ENCODE results near the gene TF. TPM values are rescaled to one million over a fixed set of nuclear protein-coding genes. Genes with fewer than 3 reads are reported as not detected.

Gene TF
- polyA plus RNA-seq, 1 donor (not counting 4 experiments of a cell fraction or from before 2014, with no cell fraction given), result 0.30 TPM

- H3K4me3 ChIP-seq (ENCODE audit: control insufficient read depth in 2 of 3, extremely low read depth in 1 of 3, insufficient read depth in 2 of 3, low read depth in 1 of 3, low read length in 3 of 3), result no peak overlapping the region
- dilution Hi-C loops (cut with MboI; ENCODE audit: extremely low pct_ligation_motif_present, low sequenced_read_pairs), result no loop called here
- H3K27me3 ChIP-seq (ENCODE audit: control insufficient read depth, extremely low read depth, insufficient read depth, low read length), result peaks cover 9% of the 10 kb centered on the region
- no peaks in the 10 kb centered on the region for H3K36me3 ChIP-seq (ENCODE audit: control insufficient read depth in 2 of 2, extremely low read depth in 1 of 2, insufficient read depth in 2 of 2, low read length in 2 of 2)
- H2AFZ ChIP-seq (ENCODE audit: control insufficient read depth, low read length), result no peak overlapping the region
- H3K4me2 ChIP-seq (ENCODE audit: control insufficient read depth, extremely low read depth, insufficient read depth, low read depth, low read length), result no peak overlapping the region
- no peak overlapping the region for H3K9ac ChIP-seq (ENCODE audit: control insufficient read depth, extremely low read depth, insufficient read depth, low read length)
- no peaks in the 10 kb centered on the region for H3K9me1 ChIP-seq (ENCODE audit: control insufficient read depth, extremely low read depth, insufficient read depth, low read length)
- DNase-seq (ENCODE audit: low read depth, low spot score) (no peak), FAIRE-seq (no peak)
- TF ChIP-seq EZH2 (IDR thresholded peaks at IDR 0.05; ENCODE audit: low read length) (no peak), CTCF (optimal IDR thresholded peaks at IDR 0.05 in 1 of 3, IDR thresholded peaks at IDR 0.05 in 1 of 3, conservative IDR thresholded peaks at IDR 0.05 in 1 of 3; ENCODE audit: extremely low read depth in 1 of 3, insufficient read depth in 2 of 3, low read length in 3 of 3) (no peak)
- H4K20me1 ChIP-seq (ENCODE audit: control insufficient read depth, extremely low read depth, insufficient read depth, low read length), result no peaks in the 10 kb centered on the region
- no peak overlapping the region for H3K27ac ChIP-seq (ENCODE audit: control insufficient read depth, insufficient read depth, low read length)
- no peaks in the 10 kb centered on the region for H3K79me2 ChIP-seq (ENCODE audit: control insufficient read depth, insufficient read depth, low read length)
- H3K9me3 ChIP-seq (ENCODE audit: control insufficient read depth, low read depth, low read length), result no peaks in the 10 kb centered on the region
- peaks cover 3% of the 10 kb centered on the region for H3K4me1 ChIP-seq (ENCODE audit: control insufficient read depth, extremely low read depth, insufficient read depth, low read length)
Measured at GRCh38 chr3:133775309-133775708, 29.1 kb downstream of the TF start.

GRCh38 chr3:133775835-133776234 lies 29.6 kb downstream of the TF start:
- Histone ChIP-seq H2AFZ (ENCODE audit: control insufficient read depth, low read length) (no peak overlapping the region), H3K4me2 (ENCODE audit: control insufficient read depth, extremely low read depth, insufficient read depth, low read depth, low read length) (no peak overlapping the region), H3K36me3 (ENCODE audit: control insufficient read depth in 2 of 2, extremely low read depth in 1 of 2, insufficient read depth in 2 of 2, low read length in 2 of 2) (no peaks in the 10 kb centered on the region), H3K79me2 (ENCODE audit: control insufficient read depth, insufficient read depth, low read length) (no peaks in the 10 kb centered on the region), H3K27ac (ENCODE audit: control insufficient read depth, insufficient read depth, low read length) (no peak overlapping the region), H4K20me1 (ENCODE audit: control insufficient read depth, extremely low read depth, insufficient read depth, low read length) (no peaks in the 10 kb centered on the region), H3K9me3 (ENCODE audit: control insufficient read depth, low read depth, low read length) (no peaks in the 10 kb centered on the region), H3K4me3 (ENCODE audit: control insufficient read depth in 2 of 3, extremely low read depth in 1 of 3, insufficient read depth in 2 of 3, low read depth in 1 of 3, low read length in 3 of 3) (no peak overlapping the region), H3K9me1 (ENCODE audit: control insufficient read depth, extremely low read depth, insufficient read depth, low read length) (no peaks in the 10 kb centered on the region), H3K4me1 (ENCODE audit: control insufficient read depth, extremely low read depth, insufficient read depth, low read length) (peaks cover 3% of the 10 kb centered on the region), H3K27me3 (ENCODE audit: control insufficient read depth, extremely low read depth, insufficient read depth, low read length) (peaks cover 9% of the 10 kb centered on the region), H3K9ac (ENCODE audit: control insufficient read depth, extremely low read depth, insufficient read depth, low read length) (no peak overlapping the region)
- no peak for TF ChIP-seq EZH2 (IDR thresholded peaks at IDR 0.05; ENCODE audit: low read length)
- TF ChIP-seq CTCF (optimal IDR thresholded peaks at IDR 0.05 in 1 of 3, IDR thresholded peaks at IDR 0.05 in 1 of 3, conservative IDR thresholded peaks at IDR 0.05 in 1 of 3; ENCODE audit: extremely low read depth in 1 of 3, insufficient read depth in 2 of 3, low read length in 3 of 3), result no peak
- FAIRE-seq (no peak), DNase-seq (ENCODE audit: low read depth, low spot score) (no peak)
- dilution Hi-C loops (cut with MboI; ENCODE audit: extremely low pct_ligation_motif_present, low sequenced_read_pairs), result no loop called here
